A549 (cell line): Measurements from ENCODE around the gene NOX3.

Experiments
- BHLHE40 ChIP-seq: IDR thresholded peaks from 2 replicates; pipeline ENCODE4 v1.6.1; 2012; ENCODE audit warnings: low read depth, low read length, inconsistent platforms
- CBX8 ChIP-seq: fragments of 200-600 bp; sonication (generic); IDR thresholded peaks from 2 replicates; pipeline ENCODE4 v1.6.1; 2016
- CHD2 ChIP-seq: fragments of 150-350 bp; IDR thresholded peaks from 2 replicates; pipeline ENCODE4 v1.6.1; 2014; ENCODE audit warnings: low read length; ENCODE audit not compliant: partially characterized antibody
- CTCF ChIP-seq: fragments of >200 bp; sonication (Bioruptor Twin); formaldehyde crosslinking; IDR thresholded peaks from 3 replicates; pipeline ENCODE4 v1.5.1; 2016
- ELK1 ChIP-seq: fragments of 150-350 bp; IDR thresholded peaks from 2 replicates; pipeline ENCODE4 v1.6.1; 2014; ENCODE audit warnings: low read depth, mild to moderate bottlenecking, low read length
- EP300 ChIP-seq, 2 experiments: fragments of >200 bp; sonication (Bioruptor Twin); formaldehyde crosslinking; IDR thresholded peaks; 2 replicates in 1 of 2; 3 replicates in 1 of 2; pipeline ENCODE4 v1.6.1; 2016 to 2017
- MAFK ChIP-seq: fragments of 450-650 bp; IDR thresholded peaks from 2 replicates; pipeline ENCODE4 v1.6.1; 2014; ENCODE audit not compliant: partially characterized antibody
- NFE2L2 ChIP-seq: fragments of 150-350 bp; conservative IDR thresholded peaks from 2 replicates; pipeline ENCODE4 v1.6.1; 2014; ENCODE audit warnings: low read length
- POLR2A ChIP-seq: IDR thresholded peaks from 2 replicates; pipeline ENCODE4 v1.6.1; 2012; ENCODE audit warnings: mild to moderate bottlenecking, low read length
- POLR2AphosphoS2 ChIP-seq: conservative IDR thresholded peaks from 2 replicates; pipeline ENCODE4 v1.6.1; 2012; ENCODE audit warnings: low read length, improper control_type of control experiment, inconsistent platforms
- RAD21 ChIP-seq, 2 experiments: fragments of >200 bp in 1 of 2; sonication (Bioruptor Twin) in 1 of 2; formaldehyde crosslinking in 1 of 2; IDR thresholded peaks in 1 of 2; conservative IDR thresholded peaks in 1 of 2; 2 replicates in 1 of 2; 3 replicates in 1 of 2; pipeline ENCODE4 v1.6.1; 2012 to 2018; ENCODE audit warnings: inconsistent platforms in 1 of 2
- RARB ChIP-seq: fragments of 250-450 bp; sonication (Bioruptor Pico); IDR thresholded peaks from 2 replicates; pipeline ENCODE4 v1.8.0; 2021; ENCODE audit warnings: mild to moderate bottlenecking, moderate library complexity
- TF ChIP-seq, protein P1 (sequence below): IDR thresholded peaks from 2 replicates; pipeline ENCODE4 v1.6.1; 2012

- TF ChIP-seq BHLHE40 (no peak), CTCF (no peak), ELK1 (no peak), POLR2A (no peak), CBX8 (no peak), POLR2AphosphoS2 (no peak), MAFK (peak; percentile 3), CHD2 (no peak), NFE2L2 (peak; percentile 61), RAD21 (conservative IDR thresholded peaks at IDR 0.05 in 1 of 2, IDR thresholded peaks at IDR 0.05 in 1 of 2) (no peak), RARB (CRISPR knock-in tag) (no peak), EP300 (IDR thresholded peaks at IDR 0.05) (no peak)
- TF ChIP-seq, protein P1, sequence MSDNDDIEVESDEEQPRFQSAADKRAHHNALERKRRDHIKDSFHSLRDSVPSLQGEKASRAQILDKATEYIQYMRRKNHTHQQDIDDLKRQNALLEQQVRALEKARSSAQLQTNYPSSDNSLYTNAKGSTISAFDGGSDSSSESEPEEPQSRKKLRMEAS: no peak
These were observed 15.1 kb downstream of the NOX3 start for GRCh38 chr6:155440398-155441111.
